HCT116 (cell line): Measurements from ENCODE around the gene CDC42EP4.

Source experiments
- FOSL1 ChIP-seq: IDR thresholded peaks from 2 replicates; pipeline ENCODE4 v1.6.1; 2012; ENCODE audit warnings: low read depth
- TF ChIP-seq, protein P1 (sequence below): IDR thresholded peaks from 2 replicates; pipeline ENCODE4 v1.6.1; 2012; ENCODE audit warnings: low read depth

DNA sequence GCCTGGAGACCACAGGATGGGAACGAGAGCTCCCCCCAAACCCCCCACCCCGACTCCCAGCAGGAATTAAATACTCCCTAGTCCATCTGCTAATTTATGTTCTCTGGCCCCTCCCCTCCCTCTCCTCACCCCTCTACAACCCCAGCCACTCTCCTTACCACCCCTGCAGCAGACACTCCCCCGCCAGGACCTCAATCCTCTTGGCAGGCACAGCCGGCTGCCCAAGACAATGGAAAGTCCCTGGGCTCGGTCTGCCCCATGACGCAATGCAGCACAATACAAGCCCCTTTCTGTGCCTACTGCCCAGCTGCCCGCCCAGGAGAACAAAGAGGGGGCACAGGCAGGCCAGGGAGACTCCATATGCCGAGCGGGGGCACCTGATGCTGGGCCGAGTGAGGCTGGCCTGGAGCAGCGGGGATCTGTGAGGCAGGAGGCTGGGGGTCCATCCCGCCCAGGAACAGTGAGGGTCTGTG lies 30.3 kb upstream of the CDC42EP4 start:
- TF ChIP-seq, protein P1, sequence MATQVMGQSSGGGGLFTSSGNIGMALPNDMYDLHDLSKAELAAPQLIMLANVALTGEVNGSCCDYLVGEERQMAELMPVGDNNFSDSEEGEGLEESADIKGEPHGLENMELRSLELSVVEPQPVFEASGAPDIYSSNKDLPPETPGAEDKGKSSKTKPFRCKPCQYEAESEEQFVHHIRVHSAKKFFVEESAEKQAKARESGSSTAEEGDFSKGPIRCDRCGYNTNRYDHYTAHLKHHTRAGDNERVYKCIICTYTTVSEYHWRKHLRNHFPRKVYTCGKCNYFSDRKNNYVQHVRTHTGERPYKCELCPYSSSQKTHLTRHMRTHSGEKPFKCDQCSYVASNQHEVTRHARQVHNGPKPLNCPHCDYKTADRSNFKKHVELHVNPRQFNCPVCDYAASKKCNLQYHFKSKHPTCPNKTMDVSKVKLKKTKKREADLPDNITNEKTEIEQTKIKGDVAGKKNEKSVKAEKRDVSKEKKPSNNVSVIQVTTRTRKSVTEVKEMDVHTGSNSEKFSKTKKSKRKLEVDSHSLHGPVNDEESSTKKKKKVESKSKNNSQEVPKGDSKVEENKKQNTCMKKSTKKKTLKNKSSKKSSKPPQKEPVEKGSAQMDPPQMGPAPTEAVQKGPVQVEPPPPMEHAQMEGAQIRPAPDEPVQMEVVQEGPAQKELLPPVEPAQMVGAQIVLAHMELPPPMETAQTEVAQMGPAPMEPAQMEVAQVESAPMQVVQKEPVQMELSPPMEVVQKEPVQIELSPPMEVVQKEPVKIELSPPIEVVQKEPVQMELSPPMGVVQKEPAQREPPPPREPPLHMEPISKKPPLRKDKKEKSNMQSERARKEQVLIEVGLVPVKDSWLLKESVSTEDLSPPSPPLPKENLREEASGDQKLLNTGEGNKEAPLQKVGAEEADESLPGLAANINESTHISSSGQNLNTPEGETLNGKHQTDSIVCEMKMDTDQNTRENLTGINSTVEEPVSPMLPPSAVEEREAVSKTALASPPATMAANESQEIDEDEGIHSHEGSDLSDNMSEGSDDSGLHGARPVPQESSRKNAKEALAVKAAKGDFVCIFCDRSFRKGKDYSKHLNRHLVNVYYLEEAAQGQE = no peak
- no peak for TF ChIP-seq FOSL1
